SK-N-SH (cell line): ENCODE results near the gene PPP2R1B. TPM values are rescaled to one million over a fixed set of nuclear protein-coding genes. Genes with fewer than 3 reads are reported as not detected.

Experiments
- CTCF ChIA-PET: fragments of 300-600, 350-600 bp; formaldehyde crosslinking; extraction: SDS; loops from one replicate; lab custom pipeline; 2021; lab: Yijun Ruan, JAX
- POLR2A ChIA-PET: fragments of 350-600 bp; sonication (Branson Sonifier 250); formaldehyde crosslinking; extraction: SDS; loops from one replicate; lab custom pipeline; 2020; ENCODE audit warnings: antibody characterized with exemption, inconsistent platforms; lab: Yijun Ruan, JAX
- DNase-seq: peaks from one replicate; pipeline ENCODE4 v3.0.0; 2012
- H2AFZ ChIP-seq: fragments of 200-600 bp; sonication (generic); 2 replicates; pipeline ENCODE4 v1.8.1; 2016; ENCODE audit warnings: antibody characterized with exemption, mild to moderate bottlenecking, low read depth
- H3F3A ChIP-seq: fragments of 200-600 bp; sonication (generic); replicated peaks from 2 replicates; pipeline ENCODE3; 2016; ENCODE audit warnings: antibody characterized with exemption, mild to moderate bottlenecking; ENCODE audit not compliant: insufficient read depth
- H3K27ac ChIP-seq, 2 experiments: fragments of 200-500 bp in 1 of 2; fragments of 200-600 bp in 1 of 2; sonication (Bioruptor generic) in 1 of 2; sonication (generic), shearing (Covaris generic) in 1 of 2; 2 replicates each; pipeline versions ENCODE4 v1.5.1 to v1.6.1; 2014 to 2016; ENCODE audit warnings: low read depth in 2 of 2, inconsistent platforms in 1 of 2, low read length in 1 of 2, mild to moderate bottlenecking in 1 of 2, mixed read lengths in 1 of 2
- H3K27me3 ChIP-seq: fragments of 200-600 bp; sonication (generic), shearing (Covaris generic); 2 replicates; pipeline ENCODE4 v1.6.1; 2016; ENCODE audit warnings: mixed run types; ENCODE audit not compliant: insufficient read depth
- H3K36me3 ChIP-seq, 2 experiments: fragments of 200-500 bp in 1 of 2; fragments of 200-600 bp in 1 of 2; sonication (Bioruptor generic) in 1 of 2; sonication (generic) in 1 of 2; replicated peaks in 1 of 2; 2 replicates each; pipeline versions ENCODE3 to v1.5.1; 2014 to 2016; ENCODE audit warnings: low read length in 1 of 2, mild to moderate bottlenecking in 1 of 2; ENCODE audit not compliant: insufficient read depth in 2 of 2, control insufficient read depth in 1 of 2
- H3K4me1 ChIP-seq, 2 experiments: fragments of 200-500 bp in 1 of 2; fragments of 200-600 bp in 1 of 2; sonication (Bioruptor generic) in 1 of 2; sonication (generic), shearing (Covaris generic) in 1 of 2; 2 replicates each; pipeline versions ENCODE4 v1.5.1 to v1.6.1; 2014 to 2016; ENCODE audit warnings: low read depth in 1 of 2, low read length in 1 of 2, mixed run types in 1 of 2; ENCODE audit not compliant: insufficient read depth in 2 of 2, control insufficient read depth in 1 of 2
- H3K4me2 ChIP-seq: fragments of 200-600 bp; sonication (generic), shearing (Covaris generic); 2 replicates; pipeline ENCODE4 v1.6.1; 2017; ENCODE audit warnings: mixed run types
- H3K4me3 ChIP-seq, 2 experiments: fragments of 200-500 bp in 1 of 2; fragments of 200-600 bp in 1 of 2; sonication (Bioruptor generic) in 1 of 2; sonication (generic), shearing (Covaris generic) in 1 of 2; 2 replicates each; pipeline versions ENCODE4 v1.5.1 to v1.8.1; 2014 to 2016; ENCODE audit warnings: low read depth in 2 of 2, inconsistent platforms in 1 of 2, low read length in 1 of 2, mild to moderate bottlenecking in 1 of 2, mixed read lengths in 1 of 2, moderate library complexity in 1 of 2
- H3K79me2 ChIP-seq: fragments of 200-600 bp; sonication (generic); 2 replicates; pipeline ENCODE4 v1.8.1; 2017; ENCODE audit warnings: mild to moderate bottlenecking; ENCODE audit not compliant: insufficient read depth
- H3K9ac ChIP-seq: fragments of 200-600 bp; sonication (generic); 2 replicates; pipeline ENCODE4 v1.6.1; 2017; ENCODE audit warnings: mixed run types
- H3K9me2 ChIP-seq: fragments of 200-600 bp; sonication (generic); 2 replicates; pipeline ENCODE4 v1.6.1; 2017; ENCODE audit warnings: mixed run types
- H3K9me3 ChIP-seq: fragments of 200-600 bp; sonication (generic); 2 replicates; pipeline ENCODE4 v1.6.1; 2017; ENCODE audit warnings: mixed run types, mild to moderate bottlenecking, moderate library complexity
- H4K20me1 ChIP-seq: fragments of 200-600 bp; sonication (generic); 2 replicates; pipeline ENCODE4 v1.6.1; 2017; ENCODE audit warnings: mild to moderate bottlenecking, mixed run types; ENCODE audit not compliant: insufficient read depth
- CHD2 ChIP-seq: fragments of 150-350 bp; IDR thresholded peaks from 2 replicates; pipeline ENCODE4 v1.6.1; 2018; ENCODE audit warnings: low read length; ENCODE audit not compliant: partially characterized antibody
- ELF1 ChIP-seq: IDR thresholded peaks from 2 replicates; pipeline ENCODE4 v1.4.0; 2012
- EP300 ChIP-seq, 2 experiments: IDR thresholded peaks; 2 replicates each; pipeline versions ENCODE4 v1.4.0 to v1.6.1; 2012; ENCODE audit warnings: borderline replicate concordance in 1 of 2, low read depth in 1 of 2, low read length in 1 of 2
- EZH2phosphoT487 ChIP-seq: fragments of 200-600 bp; sonication (generic); IDR thresholded peaks from 2 replicates; pipeline ENCODE4 v1.6.1; 2017; ENCODE audit warnings: low read depth, mixed run types, mild to moderate bottlenecking, antibody characterized with exemption, moderate library complexity, borderline replicate concordance
- FOSL2 ChIP-seq: IDR thresholded peaks from 2 replicates; pipeline ENCODE4 v1.4.0; 2012; ENCODE audit warnings: low read depth, mild to moderate bottlenecking, moderate library complexity, borderline replicate concordance
- FOXJ3 ChIP-seq: sonication (generic); formaldehyde crosslinking; IDR thresholded peaks from 2 replicates; pipeline ENCODE4 v1.5.1; 2020; ENCODE audit warnings: mild to moderate bottlenecking, missing genetic modification reagents
- FOXM1 ChIP-seq: IDR thresholded peaks from 2 replicates; pipeline ENCODE4 v1.4.0; 2012; ENCODE audit warnings: low read depth, mild to moderate bottlenecking
- JUND ChIP-seq: IDR thresholded peaks from 2 replicates; pipeline ENCODE4 v1.4.0; 2012
- MXI1 ChIP-seq: IDR thresholded peaks from 2 replicates; pipeline ENCODE4 v1.6.1; 2012; ENCODE audit warnings: mild to moderate bottlenecking, low read depth, low read length, improper control_type of control experiment
- POLR2AphosphoS5 ChIP-seq: IDR thresholded peaks from 2 replicates; pipeline ENCODE4 v1.6.1; 2012; ENCODE audit warnings: low read depth, low read length
- RCOR1 ChIP-seq: fragments of 150-350 bp; IDR thresholded peaks from 2 replicates; pipeline ENCODE4 v1.6.1; 2017; ENCODE audit warnings: antibody characterized with exemption, low read length
- RFX5 ChIP-seq: IDR thresholded peaks from 2 replicates; pipeline ENCODE4 v1.6.1; 2012; ENCODE audit warnings: mild to moderate bottlenecking, improper control_type of control experiment, low read length
- RXRA ChIP-seq: IDR thresholded peaks from 2 replicates; pipeline ENCODE4 v1.4.0; 2012; ENCODE audit warnings: low read depth, mild to moderate bottlenecking, borderline replicate concordance
- TAF1 ChIP-seq: IDR thresholded peaks from 2 replicates; pipeline ENCODE4 v1.6.1; 2012; ENCODE audit warnings: low read depth, mild to moderate bottlenecking, low read length, moderate library complexity, borderline replicate concordance
- TCF12 ChIP-seq: IDR thresholded peaks from 2 replicates; pipeline ENCODE4 v1.4.0; 2012
- USF2 ChIP-seq: fragments of 150-350 bp; IDR thresholded peaks from 2 replicates; pipeline ENCODE4 v1.6.1; 2017; ENCODE audit warnings: antibody characterized with exemption, low read length, low read depth, borderline replicate concordance
- YY1 ChIP-seq: IDR thresholded peaks from 2 replicates; pipeline ENCODE4 v1.4.0; 2012; ENCODE audit warnings: low read depth, mild to moderate bottlenecking
- WGBS: methylation state at CpG from one replicate; pipeline ENCODE4 v1.1.6; 2017; ENCODE audit warnings: low lambda C conversion rate; 5-methylcytosine and 5-hydroxymethylcytosine counted together
- polyA plus RNA-seq, 3 experiments: library from polyadenylated mRNA; depleted of rRNA; stranded (reverse); fragments of >200 nt; gene quantifications; 2 replicates each; pipeline ENCODE4 v1.2.3, GENCODE V29; 2012
- TF ChIP-seq, protein P1 (sequence below): IDR thresholded peaks from 2 replicates; pipeline ENCODE4 v1.4.0; 2012; ENCODE audit warnings: low read depth
- TF ChIP-seq, protein P2 (sequence below): fragments of 200-600 bp; sonication (generic); IDR thresholded peaks from 2 replicates; pipeline ENCODE4 v1.6.1; 2017; ENCODE audit warnings: antibody characterized with exemption, mild to moderate bottlenecking, moderate library complexity
- TF ChIP-seq, protein P3 (sequence below): fragments of 150-350 bp; IDR thresholded peaks from 2 replicates; pipeline ENCODE4 v1.6.1; 2016; ENCODE audit warnings: mild to moderate bottlenecking, low read depth, low read length

Gene PPP2R1B
- polyA plus RNA-seq, 1 of the 3 experiments (the other 2 are of a cell fraction), result 25.9 TPM

- TF ChIP-seq JUND (no peak), TCF12 (no peak)
These were observed 34.9 kb upstream of the PPP2R1B start (continued) for GRCh38 chr11:111801135-111801534.

GRCh38 chr11:111798279-111798678 lies 32.1 kb upstream of the PPP2R1B start:
- H3K36me3 ChIP-seq, result peaks cover 0 to 7% of the 10 kb centered on the region in 2 experiments
- TF ChIP-seq EZH2phosphoT487, result no peak
- no peak for TF ChIP-seq FOXM1
- no peak for TF ChIP-seq CHD2
- TF ChIP-seq FOXJ3, result no peak
- no peak for TF ChIP-seq USF2
- TF ChIP-seq FOSL2, result no peak
- TF ChIP-seq JUND, result no peak
- TF ChIP-seq RXRA, result no peak
- no peak for TF ChIP-seq EP300 (IDR thresholded peaks at IDR 0.05; ENCODE audit: borderline replicate concordance in 1 of 2, low read depth in 1 of 2, low read length in 1 of 2)
- TF ChIP-seq, protein P1, sequence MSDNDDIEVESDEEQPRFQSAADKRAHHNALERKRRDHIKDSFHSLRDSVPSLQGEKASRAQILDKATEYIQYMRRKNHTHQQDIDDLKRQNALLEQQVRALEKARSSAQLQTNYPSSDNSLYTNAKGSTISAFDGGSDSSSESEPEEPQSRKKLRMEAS, result no peak
- TF ChIP-seq, protein P2, sequence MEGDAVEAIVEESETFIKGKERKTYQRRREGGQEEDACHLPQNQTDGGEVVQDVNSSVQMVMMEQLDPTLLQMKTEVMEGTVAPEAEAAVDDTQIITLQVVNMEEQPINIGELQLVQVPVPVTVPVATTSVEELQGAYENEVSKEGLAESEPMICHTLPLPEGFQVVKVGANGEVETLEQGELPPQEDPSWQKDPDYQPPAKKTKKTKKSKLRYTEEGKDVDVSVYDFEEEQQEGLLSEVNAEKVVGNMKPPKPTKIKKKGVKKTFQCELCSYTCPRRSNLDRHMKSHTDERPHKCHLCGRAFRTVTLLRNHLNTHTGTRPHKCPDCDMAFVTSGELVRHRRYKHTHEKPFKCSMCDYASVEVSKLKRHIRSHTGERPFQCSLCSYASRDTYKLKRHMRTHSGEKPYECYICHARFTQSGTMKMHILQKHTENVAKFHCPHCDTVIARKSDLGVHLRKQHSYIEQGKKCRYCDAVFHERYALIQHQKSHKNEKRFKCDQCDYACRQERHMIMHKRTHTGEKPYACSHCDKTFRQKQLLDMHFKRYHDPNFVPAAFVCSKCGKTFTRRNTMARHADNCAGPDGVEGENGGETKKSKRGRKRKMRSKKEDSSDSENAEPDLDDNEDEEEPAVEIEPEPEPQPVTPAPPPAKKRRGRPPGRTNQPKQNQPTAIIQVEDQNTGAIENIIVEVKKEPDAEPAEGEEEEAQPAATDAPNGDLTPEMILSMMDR, result no peak
- TF ChIP-seq MXI1, result no peak
- TF ChIP-seq YY1, result no peak
- no peak for TF ChIP-seq POLR2AphosphoS5
- TF ChIP-seq TAF1, result no peak
- TF ChIP-seq, protein P3, sequence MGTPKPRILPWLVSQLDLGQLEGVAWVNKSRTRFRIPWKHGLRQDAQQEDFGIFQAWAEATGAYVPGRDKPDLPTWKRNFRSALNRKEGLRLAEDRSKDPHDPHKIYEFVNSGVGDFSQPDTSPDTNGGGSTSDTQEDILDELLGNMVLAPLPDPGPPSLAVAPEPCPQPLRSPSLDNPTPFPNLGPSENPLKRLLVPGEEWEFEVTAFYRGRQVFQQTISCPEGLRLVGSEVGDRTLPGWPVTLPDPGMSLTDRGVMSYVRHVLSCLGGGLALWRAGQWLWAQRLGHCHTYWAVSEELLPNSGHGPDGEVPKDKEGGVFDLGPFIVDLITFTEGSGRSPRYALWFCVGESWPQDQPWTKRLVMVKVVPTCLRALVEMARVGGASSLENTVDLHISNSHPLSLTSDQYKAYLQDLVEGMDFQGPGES, result no peak
- no peak for TF ChIP-seq ELF1
- TF ChIP-seq RFX5, result no peak
- TF ChIP-seq RCOR1, result no peak
- no peaks in the 10 kb centered on the region for H3K9me2 ChIP-seq
- 100% methylated on average over 1 of the region's 1 CpG for WGBS
- no peak for DNase-seq
- H3K9ac ChIP-seq, result no peak overlapping the region
- H3K27me3 ChIP-seq, result no peaks in the 10 kb centered on the region
- H3K4me1 ChIP-seq, result peaks cover 18 to 21% of the 10 kb centered on the region in 2 experiments; a peak in 3 of 4 replicates
- H3K27ac ChIP-seq, result no peak overlapping the region
- POLR2A ChIA-PET, result no interaction called here
- H3K4me3 ChIP-seq, result no peak overlapping the region
- no peaks in the 10 kb centered on the region for H3K9me3 ChIP-seq
- peaks cover 25% of the 10 kb centered on the region for H3F3A ChIP-seq
- CTCF ChIA-PET, result interaction anchor here (1.3 to 2.9 kb wide), 3 partner anchors 9 to 43 kb away, joined by 3 to 11 read pairs (median 4); no protein-coding TSS in a partner anchor
- no peak overlapping the region for H2AFZ ChIP-seq
- no peaks in the 10 kb centered on the region for H4K20me1 ChIP-seq
- H3K79me2 ChIP-seq, result no peaks in the 10 kb centered on the region
- no peak overlapping the region for H3K4me2 ChIP-seq
